HG03571 (cell line): ENCODE data around the gene SBK1.
"Not testable (repeated sequence)": the region's sequence is repeated elsewhere in the genome, so short reads cannot be mapped to it uniquely, and the experiment has no call there.

Experiments
- ATAC-seq: cut with Tn5 transposase; IDR thresholded peaks from one replicate; pipeline ENCODE4 v1.9.1; 2021; ENCODE audit not compliant: unreplicated experiment

Gene SBK1

GRCh38 chr16:28330232-28330631 lies 37.9 kb downstream of the SBK1 start:
- not testable (repeated sequence) for ATAC-seq

GRCh38 chr16:28330981-28331380 lies 38.7 kb downstream of the SBK1 start:
- ATAC-seq: not testable (repeated sequence)

- ATAC-seq: not testable (repeated sequence)
Measured at GRCh38 chr16:28332632-28333031, 40.3 kb downstream of the SBK1 start.

GRCh38 chr16:28335678-28336077 lies 43.4 kb downstream of the SBK1 start:
- not testable (repeated sequence) for ATAC-seq

- not testable (repeated sequence) for ATAC-seq
Measured at GRCh38 chr16:28336940-28337710, 44.8 kb downstream of the SBK1 start.

GRCh38 chr16:28338230-28338629 lies 45.9 kb downstream of the SBK1 start:
- ATAC-seq: not testable (repeated sequence)

GRCh38 chr16:28362600-28362999 lies 70.3 kb downstream of the SBK1 start:
- ATAC-seq: not testable (repeated sequence)

GRCh38 chr16:28363408-28363807 lies 71.1 kb downstream of the SBK1 start, which contains the start of gene NPIPB6:
NPIPB6 (minus strand) TSS chr16:28363508; CDS start chr16:28362822, 686 bp downstream.
- not testable (repeated sequence) for ATAC-seq

GRCh38 chr16:28364268-28365173 lies 72.2 kb downstream of the SBK1 start:
- peak; percentile 91 for ATAC-seq

GRCh38 chr16:28367926-28368325 lies 75.6 kb downstream of the SBK1 start:
- ATAC-seq: not testable (repeated sequence)
